Astrocyte (in vitro differentiated cells and primary cell): ENCODE results near the gene NAB1. TPM values are rescaled to one million over a fixed set of nuclear protein-coding genes. Genes with fewer than 3 reads are reported as not detected.

ENCODE experiments used
- DNase-seq: peaks from one replicate; pipeline ENCODE4 v3.0.0-alpha.2; 2010; ENCODE audit warnings: low read depth
- FAIRE-seq: peaks from 2 replicates; lab custom pipeline; 2011; peaks lifted over from hg19 to GRCh38; lab: Jason Lieb, UNC
- H2AFZ ChIP-seq: 2 replicates; pipeline ENCODE4 v1.6.0; 2012; ENCODE audit warnings: low read depth, low read length, inconsistent platforms
- H3K27ac ChIP-seq: 2 replicates; pipeline ENCODE4 v1.5.1; 2011; ENCODE audit warnings: low read depth, low read length, inconsistent platforms
- H3K27me3 ChIP-seq: 2 replicates; pipeline ENCODE4 v1.6.0; 2011; ENCODE audit warnings: low read length, inconsistent platforms; ENCODE audit not compliant: insufficient read depth
- H3K36me3 ChIP-seq: 2 replicates; pipeline ENCODE4 v1.5.1; 2011; ENCODE audit warnings: low read length, inconsistent platforms; ENCODE audit not compliant: insufficient read depth
- H3K4me1 ChIP-seq: 2 replicates; pipeline ENCODE4 v1.5.1; 2011; ENCODE audit warnings: low read length, inconsistent platforms; ENCODE audit not compliant: insufficient read depth
- H3K4me2 ChIP-seq: 2 replicates; pipeline ENCODE4 v1.6.0; 2012; ENCODE audit warnings: low read length, inconsistent platforms
- H3K4me3 ChIP-seq: 2 replicates; pipeline ENCODE4 v1.5.1; 2011; ENCODE audit warnings: low read depth, mild to moderate bottlenecking, low read length, inconsistent platforms; ENCODE audit not compliant: insufficient read depth
- H3K79me2 ChIP-seq: 2 replicates; pipeline ENCODE4 v1.6.0; 2012; ENCODE audit warnings: mild to moderate bottlenecking, low read length, inconsistent platforms; ENCODE audit not compliant: insufficient read depth
- H3K9ac ChIP-seq: 2 replicates; pipeline ENCODE4 v1.6.0; 2012; ENCODE audit warnings: mild to moderate bottlenecking, low read length, inconsistent platforms
- H3K9me3 ChIP-seq: 2 replicates; pipeline ENCODE4 v1.5.1; 2012; ENCODE audit warnings: low read depth, mild to moderate bottlenecking, low read length, inconsistent platforms; ENCODE audit not compliant: insufficient read depth
- H4K20me1 ChIP-seq: 2 replicates; pipeline ENCODE4 v1.6.0; 2012; ENCODE audit warnings: low read length, inconsistent platforms; ENCODE audit not compliant: insufficient read depth
- H3K27ac Mint-ChIP-seq: one replicate; pipeline ENCODE4 v1.8.0; 2021; ENCODE audit warnings: mild to moderate bottlenecking, mixed read lengths; ENCODE audit not compliant: unreplicated experiment
- H3K27me3 Mint-ChIP-seq: one replicate; pipeline ENCODE4 v1.8.0; 2021; ENCODE audit warnings: low read depth, mixed read lengths; ENCODE audit not compliant: unreplicated experiment
- H3K36me3 Mint-ChIP-seq: one replicate; pipeline ENCODE4 v1.8.0; 2021; ENCODE audit warnings: low read depth, mixed read lengths; ENCODE audit not compliant: unreplicated experiment
- H3K4me1 Mint-ChIP-seq: one replicate; pipeline ENCODE4 v1.8.0; 2021; ENCODE audit warnings: low read depth, mixed read lengths; ENCODE audit not compliant: unreplicated experiment
- H3K4me3 Mint-ChIP-seq: one replicate; pipeline ENCODE4 v1.8.0; 2021; ENCODE audit warnings: mild to moderate bottlenecking, moderate library complexity, mixed read lengths; ENCODE audit not compliant: unreplicated experiment
- H3K9me3 Mint-ChIP-seq: one replicate; pipeline ENCODE4 v1.8.0; 2021; ENCODE audit warnings: mild to moderate bottlenecking, mixed read lengths; ENCODE audit not compliant: unreplicated experiment
- EZH2 ChIP-seq: IDR thresholded peaks from 2 replicates; pipeline ENCODE4 v1.6.1; 2012; ENCODE audit warnings: mild to moderate bottlenecking, low read length, inconsistent platforms; ENCODE audit not compliant: insufficient read depth
- total RNA-seq: library from RNA; stranded (reverse); gene quantifications from 2 replicates; pipeline ENCODE4 v1.2.1, GENCODE V29; 2021
- TF ChIP-seq, protein P1 (sequence below): IDR thresholded peaks from 2 replicates; pipeline ENCODE4 v1.5.1; 2011; ENCODE audit warnings: low read depth, mild to moderate bottlenecking, inconsistent platforms, low read length, moderate library complexity; ENCODE audit not compliant: insufficient read depth

NAB1 gene
- total RNA-seq, 1 donor from 2014 or later: 25.4 TPM

DNA sequence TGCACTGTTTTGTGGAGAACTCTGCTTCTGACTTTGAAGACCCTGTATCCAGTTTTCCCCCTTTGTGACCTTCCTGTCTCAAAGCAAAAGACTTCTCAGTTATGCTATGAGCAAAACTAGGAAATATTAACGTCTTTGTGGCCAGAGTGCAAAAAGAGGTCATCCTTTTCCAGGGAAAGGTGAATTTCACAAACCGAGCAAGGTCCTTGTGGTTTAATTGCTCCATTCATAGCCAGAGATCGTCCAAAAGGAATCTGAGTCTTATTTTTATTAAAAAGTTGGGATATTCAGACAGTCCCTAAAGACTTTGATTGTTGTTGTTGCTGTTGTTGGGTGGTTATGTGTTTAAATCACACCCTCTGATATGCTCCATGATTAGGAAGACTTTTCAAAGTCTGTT is 77.4 kb downstream of the NAB1 start:
- H3K9me3 Mint-ChIP-seq: no peaks in the 10 kb centered on the region
- FAIRE-seq (no peak), DNase-seq (peak; percentile 31)
- Histone ChIP-seq H3K4me1 (no peaks in the 10 kb centered on the region), H3K27me3 (no peaks in the 10 kb centered on the region), H3K4me3 (no peak overlapping the region), H3K9me3 (no peaks in the 10 kb centered on the region), H3K4me2 (no peak overlapping the region), H3K27ac (no peak overlapping the region), H3K9ac (no peak overlapping the region), H3K36me3 (no peaks in the 10 kb centered on the region), H4K20me1 (no peaks in the 10 kb centered on the region), H3K79me2 (no peaks in the 10 kb centered on the region), H2AFZ (no peak overlapping the region)
- no peaks in the 10 kb centered on the region for H3K36me3 Mint-ChIP-seq
- TF ChIP-seq, protein P1, sequence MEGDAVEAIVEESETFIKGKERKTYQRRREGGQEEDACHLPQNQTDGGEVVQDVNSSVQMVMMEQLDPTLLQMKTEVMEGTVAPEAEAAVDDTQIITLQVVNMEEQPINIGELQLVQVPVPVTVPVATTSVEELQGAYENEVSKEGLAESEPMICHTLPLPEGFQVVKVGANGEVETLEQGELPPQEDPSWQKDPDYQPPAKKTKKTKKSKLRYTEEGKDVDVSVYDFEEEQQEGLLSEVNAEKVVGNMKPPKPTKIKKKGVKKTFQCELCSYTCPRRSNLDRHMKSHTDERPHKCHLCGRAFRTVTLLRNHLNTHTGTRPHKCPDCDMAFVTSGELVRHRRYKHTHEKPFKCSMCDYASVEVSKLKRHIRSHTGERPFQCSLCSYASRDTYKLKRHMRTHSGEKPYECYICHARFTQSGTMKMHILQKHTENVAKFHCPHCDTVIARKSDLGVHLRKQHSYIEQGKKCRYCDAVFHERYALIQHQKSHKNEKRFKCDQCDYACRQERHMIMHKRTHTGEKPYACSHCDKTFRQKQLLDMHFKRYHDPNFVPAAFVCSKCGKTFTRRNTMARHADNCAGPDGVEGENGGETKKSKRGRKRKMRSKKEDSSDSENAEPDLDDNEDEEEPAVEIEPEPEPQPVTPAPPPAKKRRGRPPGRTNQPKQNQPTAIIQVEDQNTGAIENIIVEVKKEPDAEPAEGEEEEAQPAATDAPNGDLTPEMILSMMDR: no peak
- TF ChIP-seq EZH2: no peak
- no peak overlapping the region for H3K4me3 Mint-ChIP-seq
- peaks cover 15% of the 10 kb centered on the region for H3K4me1 Mint-ChIP-seq
- no peaks in the 10 kb centered on the region for H3K27me3 Mint-ChIP-seq
- no peak overlapping the region for H3K27ac Mint-ChIP-seq

GRCh38 chr2:190736355-190736754 is 87.5 kb downstream of the NAB1 start:
- Histone ChIP-seq H3K9ac (no peak overlapping the region), H3K4me2 (no peak overlapping the region), H3K4me3 (no peak overlapping the region), H3K4me1 (no peaks in the 10 kb centered on the region), H3K27ac (no peak overlapping the region), H2AFZ (no peak overlapping the region), H4K20me1 (no peaks in the 10 kb centered on the region), H3K36me3 (no peaks in the 10 kb centered on the region), H3K9me3 (no peaks in the 10 kb centered on the region), H3K79me2 (no peaks in the 10 kb centered on the region), H3K27me3 (no peaks in the 10 kb centered on the region)
- no peaks in the 10 kb centered on the region for H3K27me3 Mint-ChIP-seq
- FAIRE-seq (no peak), DNase-seq (no peak)
- H3K36me3 Mint-ChIP-seq: no peaks in the 10 kb centered on the region
- no peaks in the 10 kb centered on the region for H3K4me1 Mint-ChIP-seq
- no peak for TF ChIP-seq EZH2
- TF ChIP-seq, protein P1: no peak
- peaks cover under 1% of the 10 kb centered on the region for H3K9me3 Mint-ChIP-seq
- no peak overlapping the region for H3K27ac Mint-ChIP-seq
- H3K4me3 Mint-ChIP-seq: no peak overlapping the region

DNA sequence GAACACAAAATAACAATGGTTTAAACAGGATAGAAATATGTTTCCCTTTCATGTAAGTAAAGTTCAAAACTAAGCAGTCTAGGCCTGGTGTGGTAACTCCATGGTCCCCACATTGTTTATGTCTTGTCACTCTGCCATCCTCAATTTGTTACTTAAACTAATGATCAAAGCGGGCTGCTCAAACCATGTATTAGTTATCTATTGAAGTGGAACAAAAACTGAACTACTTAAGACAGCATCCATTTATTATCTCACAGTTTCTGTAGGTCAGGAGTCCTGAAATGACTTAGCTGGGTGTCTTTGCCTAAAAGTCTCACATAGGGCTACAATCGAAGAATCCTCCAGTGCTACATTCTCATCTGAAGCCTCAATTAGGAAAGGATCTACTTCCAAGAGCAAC is 91.6 kb downstream of the NAB1 start:
- DNase-seq (no peak), FAIRE-seq (no peak)
- Histone ChIP-seq H3K27ac (no peak overlapping the region), H3K9ac (no peak overlapping the region), H3K79me2 (no peaks in the 10 kb centered on the region), H3K4me2 (no peak overlapping the region), H3K27me3 (no peaks in the 10 kb centered on the region), H3K9me3 (no peaks in the 10 kb centered on the region), H3K4me3 (no peak overlapping the region), H3K4me1 (no peaks in the 10 kb centered on the region), H3K36me3 (no peaks in the 10 kb centered on the region), H4K20me1 (no peaks in the 10 kb centered on the region), H2AFZ (no peak overlapping the region)
- Mint-ChIP-seq H3K27ac (no peak overlapping the region), H3K9me3 (peaks cover 3% of the 10 kb centered on the region), H3K27me3 (no peaks in the 10 kb centered on the region), H3K36me3 (peaks cover 2% of the 10 kb centered on the region), H3K4me1 (no peaks in the 10 kb centered on the region), H3K4me3 (no peak overlapping the region)
- TF ChIP-seq EZH2: no peak
- TF ChIP-seq, protein P1: no peak

Other genes with a start within 250 kb of the NAB1 start
- gene MFSD6, start 240.7 kb upstream of the NAB1 start, total RNA-seq: 2.6 and 2.7 TPM in 2 replicates
- 2.7 and 3.8 TPM in 2 replicates for gene NEMP2, start 114.4 kb upstream of the NAB1 start, total RNA-seq
- 189 and 194 TPM in 2 replicates for gene GLS, start 231.7 kb downstream of the NAB1 start, total RNA-seq